Right lobe of liver (tissue), 6 donors: Measurements from ENCODE around the gene TMTC4. TPM values are rescaled to one million over a fixed set of nuclear protein-coding genes. Genes with fewer than 3 reads are reported as not detected.
A peak's percentile ranks its signal among the peaks of the same experiment; 100 is the strongest.

Source experiments
- ATAC-seq, 4 donors: fragments of 200-7000 bp; cut with Tn5 transposase; one replicate each; pipeline ENCODE4 v1.9.1; 2020; ENCODE audit warnings: mild to moderate bottlenecking in 4 of 4, moderate library complexity in 4 of 4
- DNase-seq, 3 donors: peaks; one replicate each; pipeline ENCODE4 v3.0.0-alpha.2; 2020
- H3K27ac ChIP-seq, 3 donors: fragments of 200-600 bp; one replicate each; pipeline ENCODE4 v1.8.0; 2022
- H3K27me3 ChIP-seq, 2 donors: fragments of 200-600 bp; one replicate each; pipeline ENCODE4 v1.8.0; 2022
- H3K36me3 ChIP-seq, 4 donors: fragments of 200-600 bp; sonication (generic) in 1 of 4; one replicate each; pipeline versions ENCODE4 v1.5.1 to v1.8.0; 2017 to 2022; ENCODE audit warnings: control low read depth in 1 of 4
- H3K4me1 ChIP-seq, 4 donors: fragments of 200-600 bp; sonication (generic) in 1 of 4; one replicate each; pipeline versions ENCODE4 v1.5.1 to v1.8.0; 2017 to 2022; ENCODE audit warnings: control low read depth in 1 of 4
- H3K4me3 ChIP-seq, 3 donors: fragments of 200-600 bp; one replicate each; pipeline ENCODE4 v1.8.0; 2022
- H3K9me3 ChIP-seq, 4 donors: fragments of 200-600 bp; sonication (generic) in 1 of 4; one replicate each; pipeline versions ENCODE4 v1.5.1 to v1.8.0; 2017 to 2022; ENCODE audit warnings: control low read depth in 1 of 4
- CTCF ChIP-seq, 4 donors: fragments of 200-600 bp in 3 of 4; fragments of 450-650 bp in 1 of 4; IDR thresholded peaks; one replicate each; pipeline versions ENCODE4 v1.5.1 to v1.8.0; 2016 to 2022; ENCODE audit warnings: antibody characterized with exemption in 4 of 4, mild to moderate bottlenecking in 2 of 4
- POLR2A ChIP-seq: fragments of 450-650 bp; IDR thresholded peaks from one replicate; pipeline ENCODE4 v1.6.1; 2017; ENCODE audit warnings: antibody characterized with exemption, mild to moderate bottlenecking
- WGBS: methylation state at CpG from one replicate; pipeline ENCODE4 v1.1.6; 2018; ENCODE audit warnings: low coverage, low lambda C conversion rate; ENCODE audit not compliant: insufficient coverage; ENCODE audit errors: missing lambda C conversion rate; 5-methylcytosine and 5-hydroxymethylcytosine counted together
- intact Hi-C, 2 donors: fragments of 100-400 bp; cut with DNase I; formaldehyde crosslinking; loops; one replicate each; pipeline versions ENCODE4 v1.11.2 to v1.14.1; 2022
- total RNA-seq, 6 experiments: library from RNA; depleted of rRNA in 2 of 6; stranded (reverse); fragments of >200 nt in 2 of 6; fragmentation: NEBNext Ultra II Directional in 3 of 6; extraction: Animal tissue kit (Norgen Biotek cat#: 25700) in 3 of 6; gene quantifications; one replicate each; pipeline versions ENCODE4 v1.1.0 to v1.2.4, GENCODE V29; 2016 to 2023
- donor health status: DM: no; HTN: yes; CAD: no.
- donor health status: DM: no; HTN: no; CAD: no.
- donor health status: DM: no; HTN: no; CAD: no.
- donor health status: DM: no; HTN: yes; CAD: no.
- donor health status: DM: no; HTN: yes; CAD: no.

TMTC4 gene
- total RNA-seq, 6 experiments from 2014 or later = 10.7 to 17.9 (median 14.1) TPM

GRCh38 chr13:100674872-100675660, 471 bp upstream of the TMTC4 start:
- H3K36me3 ChIP-seq = no peaks in the 10 kb centered on the region
- H3K27me3 ChIP-seq = no peaks in the 10 kb centered on the region
- peak overlapping the region; percentile 55 to 84 (median 61) for H3K4me3 ChIP-seq
- ATAC-seq (peak; percentile 94 to 96 (median 95)), DNase-seq (peak; percentile 100)
- no peaks in the 10 kb centered on the region for H3K9me3 ChIP-seq
- peaks cover 0 to 14% (median 5%) of the 10 kb centered on the region in 4 donors for H3K4me1 ChIP-seq
- TF ChIP-seq POLR2A = peak; percentile 62
- TF ChIP-seq CTCF (IDR thresholded peaks at IDR 0.05) = peak in 3 of 4 donors; percentile 13 to 47 (median 35)
- intact Hi-C loops = no loop called here
- 3% methylated on average over 6 of the region's 67 CpGs for WGBS
- peak overlapping the region; percentile 77 to 91 (median 78) for H3K27ac ChIP-seq

GRCh38 chr13:100673713-100674571, 653 bp downstream of the TMTC4 start:
- H3K9me3 ChIP-seq = no peaks in the 10 kb centered on the region
- H3K4me1 ChIP-seq = peaks cover 0 to 14% (median 5%) of the 10 kb centered on the region in 4 donors
- H3K36me3 ChIP-seq = no peaks in the 10 kb centered on the region
- H3K27me3 ChIP-seq = no peaks in the 10 kb centered on the region
- 0% methylated on average over 7 of the region's 86 CpGs for WGBS
- DNase-seq = peak in 2 of 3 donors; percentile 61 to 72
- H3K27ac ChIP-seq = peak overlapping the region; percentile 77 to 91 (median 78)
- TF ChIP-seq POLR2A (no peak), CTCF (IDR thresholded peaks at IDR 0.05) (no peak)
- peak overlapping the region; percentile 55 to 84 (median 61) for H3K4me3 ChIP-seq
- intact Hi-C loops = no loop called here
- ATAC-seq = peak; percentile 18 to 55 (median 24)

GRCh38 chr13:100673376-100673712, 1.3 kb downstream of the TMTC4 start:
- H3K9me3 ChIP-seq = no peaks in the 10 kb centered on the region
- H3K27me3 ChIP-seq = no peaks in the 10 kb centered on the region
- TF ChIP-seq POLR2A (no peak), CTCF (IDR thresholded peaks at IDR 0.05) (no peak)
- ATAC-seq (no peak), DNase-seq (no peak)
- peaks cover 0 to under 1% (median 0%) of the 10 kb centered on the region in 4 donors for H3K36me3 ChIP-seq
- H3K4me1 ChIP-seq = peaks cover 0 to 14% (median 5%) of the 10 kb centered on the region in 4 donors
- peak overlapping the region; percentile 45 to 84 (median 51) for H3K4me3 ChIP-seq
- intact Hi-C loops = no loop called here
- H3K27ac ChIP-seq = peak overlapping the region; percentile 42 to 91 (median 67)
- WGBS = 35% methylated on average over 9 of the region's 11 CpGs

- no peak for ATAC-seq
- peaks cover 0 to 14% (median 5%) of the 10 kb centered on the region in 4 donors for H3K4me1 ChIP-seq
- TF ChIP-seq CTCF (IDR thresholded peaks at IDR 0.05) = no peak
- no peak for TF ChIP-seq POLR2A
- DNase-seq = no peak
- H3K9me3 ChIP-seq = no peaks in the 10 kb centered on the region
- H3K36me3 ChIP-seq = peaks cover 0 to 8% (median 2%) of the 10 kb centered on the region in 4 donors
- intact Hi-C loops = no loop called here
- no peak overlapping the region for H3K27ac ChIP-seq
- H3K4me3 ChIP-seq = no peak overlapping the region
- H3K27me3 ChIP-seq = no peaks in the 10 kb centered on the region
- 70% methylated on average over 9 of the region's 11 CpGs for WGBS
These were observed 3.0 kb downstream of the TMTC4 start for GRCh38 chr13:100671389-100672182.
